Fibroblast of the conjunctiva (primary cell): ENCODE results near the gene OSBPL3.

Experiments used
- DNase-seq: peaks from one replicate; pipeline ENCODE4 v3.0.0-alpha.2; 2010; ENCODE audit warnings: low read depth

The OSBPL3 gene

DNA sequence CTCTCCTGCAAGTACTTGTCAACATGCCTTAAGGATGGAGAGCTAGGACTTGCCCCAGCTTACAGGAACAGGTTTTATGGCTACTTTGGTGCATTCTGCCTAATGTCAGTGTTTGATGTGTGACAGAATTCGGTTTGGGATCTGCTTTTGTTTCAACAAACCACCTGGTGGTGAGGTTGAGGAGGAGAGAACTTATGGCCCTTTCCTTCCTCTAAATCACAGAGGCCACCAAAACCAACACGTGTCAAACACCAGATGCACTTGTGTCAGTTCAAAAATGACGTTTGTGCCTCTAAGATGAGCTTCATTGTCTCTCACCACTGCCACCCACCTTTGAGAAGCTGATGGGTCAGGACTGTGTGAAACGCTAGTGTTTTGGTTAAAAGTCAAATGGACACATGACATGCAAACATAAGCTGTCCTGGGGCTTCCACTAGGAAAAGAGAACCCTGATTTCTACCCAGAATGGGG, 83.9 kb downstream of the OSBPL3 start:
- DNase-seq, result no peak

GRCh38 chr7:24894429-24895221, 85.4 kb downstream of the OSBPL3 start:
- no peak for DNase-seq

DNA sequence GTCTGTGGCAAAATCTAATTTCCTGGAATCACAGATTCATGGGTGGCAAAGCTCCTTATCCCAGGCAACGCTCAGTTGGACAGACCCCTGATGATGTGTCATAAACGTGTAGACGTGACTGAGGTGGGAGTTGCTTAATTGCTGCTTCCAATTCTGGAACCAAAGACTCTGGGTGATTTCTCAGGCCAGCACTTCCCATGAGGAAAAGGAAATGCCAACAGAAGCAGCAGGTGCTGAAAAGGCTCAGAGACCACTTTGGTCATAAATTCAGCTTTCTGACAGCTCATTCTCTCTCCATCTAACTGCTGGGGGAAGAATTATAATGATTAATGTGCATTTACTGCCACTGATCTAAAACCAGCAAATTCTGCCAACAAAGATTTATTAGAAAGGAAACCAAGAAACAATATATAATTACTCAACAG, 88.7 kb downstream of the OSBPL3 start:
- DNase-seq, result no peak

DNA sequence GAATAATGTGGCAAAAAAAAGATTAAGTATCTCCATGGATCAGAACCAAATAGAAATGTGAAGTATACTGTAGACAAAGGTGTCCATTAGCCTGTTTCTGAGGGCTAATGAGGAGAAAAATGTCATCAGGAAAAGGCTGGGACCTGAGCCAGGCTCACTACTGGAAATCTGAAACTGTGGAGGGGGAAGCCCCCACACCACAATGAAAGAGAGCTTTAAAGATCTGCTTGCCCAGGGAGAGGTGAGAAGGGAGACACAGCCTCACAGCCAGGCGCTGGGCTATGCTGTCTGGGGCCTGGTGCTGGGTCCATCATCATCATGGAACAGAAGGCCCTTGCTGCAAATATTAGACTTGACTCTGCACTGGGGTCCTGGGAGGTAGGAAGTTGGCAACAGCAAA, 90.4 kb downstream of the OSBPL3 start:
- DNase-seq, result no peak

GRCh38 chr7:24888653-24889052, 91.3 kb downstream of the OSBPL3 start:
- no peak for DNase-seq

DNA sequence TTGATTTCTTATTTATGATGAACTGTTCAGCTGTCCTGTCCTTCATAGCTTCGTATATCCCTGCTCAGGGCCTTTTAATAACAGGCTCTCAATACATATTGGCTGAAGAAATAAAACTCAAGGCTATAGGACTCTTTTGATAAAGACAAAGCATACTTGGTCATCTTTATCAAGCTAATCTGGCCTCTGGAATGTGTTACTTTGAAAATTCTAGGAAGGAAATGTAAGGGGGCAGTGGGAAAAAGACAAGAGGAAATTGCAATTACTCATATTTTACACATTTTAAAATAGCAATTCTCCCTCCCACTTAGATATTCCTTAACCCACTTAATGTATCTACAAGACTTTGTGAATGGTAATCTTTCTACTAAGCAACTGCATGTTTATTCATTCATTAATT, 94.3 kb downstream of the OSBPL3 start:
- DNase-seq, result no peak

- no peak for DNase-seq
Observed at GRCh38 chr7:24885305-24885704, 94.7 kb downstream of the OSBPL3 start.

GRCh38 chr7:24884401-24884800, 95.6 kb downstream of the OSBPL3 start:
- DNase-seq, result no peak

- DNase-seq, result no peak
Observed at GRCh38 chr7:24883622-24884013, 96.4 kb downstream of the OSBPL3 start.

GRCh38 chr7:24882989-24883621, 96.9 kb downstream of the OSBPL3 start:
- DNase-seq, result peak; percentile 72

- DNase-seq, result no peak
Observed at GRCh38 chr7:24881623-24882022, 98.4 kb downstream of the OSBPL3 start.

DNA sequence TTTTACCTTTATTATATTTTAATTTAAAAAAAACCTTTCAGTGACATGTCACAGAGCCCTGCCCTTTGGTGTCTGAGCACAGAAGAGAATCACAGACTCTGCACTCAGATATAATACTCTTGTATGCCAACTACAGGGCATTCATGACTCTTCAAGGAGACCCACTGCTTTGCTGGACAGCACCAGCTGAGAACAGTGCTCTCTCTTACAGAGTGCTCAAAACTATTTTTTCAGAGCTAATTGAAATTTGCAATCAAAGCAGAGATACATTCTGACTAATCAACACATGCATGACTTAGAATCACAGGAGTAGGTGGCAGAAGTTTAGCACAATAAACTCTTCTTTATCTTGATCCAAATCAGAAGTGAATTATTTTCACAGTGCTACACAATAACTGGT, 99.1 kb downstream of the OSBPL3 start:
- DNase-seq, result no peak

DNA sequence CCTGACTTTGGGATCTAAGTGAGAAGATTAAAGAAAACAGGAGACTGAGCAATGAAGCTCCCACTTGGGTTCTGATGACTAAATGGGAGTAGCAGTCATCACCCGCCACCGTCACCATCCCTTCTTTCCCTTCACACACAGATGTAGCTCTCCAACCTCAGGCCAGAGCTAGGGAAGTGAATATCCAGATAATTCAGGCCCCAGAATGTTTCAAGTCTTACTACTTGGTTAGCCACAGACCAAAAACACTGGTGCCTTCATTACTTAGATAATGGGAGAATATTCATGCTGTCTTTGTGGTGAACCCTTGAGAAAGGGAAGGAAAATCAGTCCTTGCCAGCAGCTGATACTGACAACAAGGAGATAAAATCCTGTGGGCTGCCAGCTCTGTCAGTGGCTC, 100.7 kb downstream of the OSBPL3 start:
- no peak for DNase-seq

DNA sequence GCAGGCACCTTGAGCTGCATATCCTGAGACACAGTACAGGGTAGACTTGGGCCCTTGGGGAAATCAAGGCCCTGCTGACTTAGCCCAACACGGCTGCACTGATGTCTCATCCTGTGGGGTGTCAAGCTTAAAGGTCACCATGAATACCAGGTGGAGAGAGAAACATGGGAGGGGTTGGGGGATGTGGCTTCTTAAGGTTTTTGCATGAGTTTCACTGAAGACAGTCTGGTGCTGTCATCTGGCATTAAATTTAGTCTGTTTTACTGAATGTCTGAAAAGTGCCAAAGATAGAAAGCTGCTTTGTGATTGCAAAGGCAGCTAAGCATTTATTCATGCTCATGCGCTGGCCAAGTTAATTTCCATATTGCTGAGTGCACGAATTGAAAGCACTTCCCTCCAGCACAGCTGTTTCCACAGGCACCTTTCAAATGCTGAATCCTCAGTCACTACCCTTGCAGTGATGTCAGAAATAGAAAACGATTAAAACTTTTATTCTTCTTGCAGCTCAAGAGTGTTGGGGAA, 102.1 kb downstream of the OSBPL3 start:
- peak; percentile 3 for DNase-seq

GRCh38 chr7:24874791-24875190, 105.2 kb downstream of the OSBPL3 start:
- DNase-seq, result no peak

GRCh38 chr7:24873944-24874343, 106.0 kb downstream of the OSBPL3 start:
- no peak for DNase-seq

GRCh38 chr7:24871770-24872169, 108.2 kb downstream of the OSBPL3 start:
- no peak for DNase-seq

- DNase-seq, result no peak
Observed at GRCh38 chr7:24870766-24871165, 109.2 kb downstream of the OSBPL3 start.

- DNase-seq, result no peak
Observed at GRCh38 chr7:24869572-24869971, 110.4 kb downstream of the OSBPL3 start.

- DNase-seq, result no peak
Observed at GRCh38 chr7:24868741-24869140, 111.2 kb downstream of the OSBPL3 start.

GRCh38 chr7:24866004-24866615, 113.9 kb downstream of the OSBPL3 start:
- DNase-seq, result no peak

DNA sequence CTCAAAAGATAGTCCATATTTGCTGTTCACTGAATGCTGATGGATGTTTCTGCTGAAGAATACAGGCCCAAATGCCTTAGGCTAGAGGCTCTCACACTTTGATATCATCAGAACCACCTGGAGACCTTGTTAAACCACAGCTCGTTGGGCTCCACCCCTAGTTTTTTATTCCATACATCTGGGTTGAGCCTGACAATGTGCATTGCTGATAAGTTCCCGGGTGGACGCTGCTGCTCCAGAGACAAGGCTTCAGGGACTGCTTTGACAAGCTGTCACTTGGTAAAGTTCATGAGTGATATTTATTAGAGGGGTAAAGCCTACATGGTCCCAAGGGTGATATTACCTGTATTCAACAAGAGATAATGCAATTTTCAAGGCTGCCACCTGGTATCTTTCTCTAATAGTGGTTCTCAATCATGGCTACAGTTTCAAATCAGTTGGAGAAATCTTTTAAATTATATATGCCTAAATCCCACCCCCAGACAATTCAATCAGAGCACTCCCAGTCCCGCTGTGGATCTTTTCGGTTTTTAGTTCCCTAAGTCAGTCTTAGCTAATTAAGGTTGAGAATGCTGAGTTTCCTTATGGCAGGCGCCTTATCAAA, 115.7 kb downstream of the OSBPL3 start:
- no peak for DNase-seq

DNA sequence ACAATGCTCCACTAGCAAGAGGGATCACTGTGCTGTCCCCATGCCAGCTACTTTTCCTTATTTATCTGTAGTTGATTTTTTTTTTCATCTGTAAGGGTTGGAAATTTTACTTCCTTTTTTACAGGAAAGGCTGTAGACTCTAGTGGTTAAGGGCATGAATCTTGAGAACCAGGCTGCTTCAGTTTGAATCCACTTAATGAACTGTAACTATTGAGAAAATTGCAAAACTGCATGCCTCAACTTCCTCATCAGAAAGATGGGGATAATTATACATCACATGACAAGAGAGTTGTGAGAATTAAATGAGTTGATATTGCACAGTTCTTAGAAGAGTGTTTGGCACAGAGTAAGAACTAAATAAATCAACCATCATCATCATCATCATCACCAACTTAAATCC, 116.4 kb downstream of the OSBPL3 start:
- no peak for DNase-seq
